D721Med (cell line): ENCODE data around the gene AP2A2.

Source experiments
- DNase-seq: peaks from one replicate; pipeline ENCODE4 v3.0.0; 2011; ENCODE audit warnings: low spot score; ENCODE audit not compliant: insufficient read length
- FAIRE-seq: peaks from 2 replicates; lab custom pipeline; 2011; peaks lifted over from hg19 to GRCh38; lab: Jason Lieb, UNC
- TF ChIP-seq, protein P1 (sequence below): IDR thresholded peaks from 2 replicates; pipeline ENCODE4 v1.5.1; 2012; ENCODE audit warnings: mild to moderate bottlenecking, control low read depth; ENCODE audit not compliant: insufficient read depth; ENCODE audit errors: missing control alignments

The AP2A2 gene

DNA sequence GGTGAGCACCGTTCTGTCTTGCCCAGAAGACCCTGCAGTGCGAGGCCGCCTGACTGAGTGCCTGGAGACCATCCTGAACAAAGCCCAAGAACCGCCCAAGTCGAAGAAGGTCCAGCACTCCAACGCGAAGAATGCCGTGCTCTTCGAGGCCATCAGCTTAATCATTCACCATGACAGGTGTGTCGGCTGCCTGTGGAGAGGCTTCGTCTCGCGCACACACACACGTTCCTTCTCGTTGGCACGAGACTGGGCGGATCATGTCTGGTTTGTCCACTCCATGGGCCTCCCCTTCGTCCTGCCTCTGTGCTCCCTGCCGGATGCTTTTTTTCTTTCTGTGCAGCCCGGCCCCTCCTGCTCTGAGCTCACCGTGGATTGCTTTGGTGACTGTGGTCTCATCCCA, 59.7 kb downstream of the AP2A2 start:
- DNase-seq, result no peak
- TF ChIP-seq, protein P1, sequence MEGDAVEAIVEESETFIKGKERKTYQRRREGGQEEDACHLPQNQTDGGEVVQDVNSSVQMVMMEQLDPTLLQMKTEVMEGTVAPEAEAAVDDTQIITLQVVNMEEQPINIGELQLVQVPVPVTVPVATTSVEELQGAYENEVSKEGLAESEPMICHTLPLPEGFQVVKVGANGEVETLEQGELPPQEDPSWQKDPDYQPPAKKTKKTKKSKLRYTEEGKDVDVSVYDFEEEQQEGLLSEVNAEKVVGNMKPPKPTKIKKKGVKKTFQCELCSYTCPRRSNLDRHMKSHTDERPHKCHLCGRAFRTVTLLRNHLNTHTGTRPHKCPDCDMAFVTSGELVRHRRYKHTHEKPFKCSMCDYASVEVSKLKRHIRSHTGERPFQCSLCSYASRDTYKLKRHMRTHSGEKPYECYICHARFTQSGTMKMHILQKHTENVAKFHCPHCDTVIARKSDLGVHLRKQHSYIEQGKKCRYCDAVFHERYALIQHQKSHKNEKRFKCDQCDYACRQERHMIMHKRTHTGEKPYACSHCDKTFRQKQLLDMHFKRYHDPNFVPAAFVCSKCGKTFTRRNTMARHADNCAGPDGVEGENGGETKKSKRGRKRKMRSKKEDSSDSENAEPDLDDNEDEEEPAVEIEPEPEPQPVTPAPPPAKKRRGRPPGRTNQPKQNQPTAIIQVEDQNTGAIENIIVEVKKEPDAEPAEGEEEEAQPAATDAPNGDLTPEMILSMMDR, result no peak
- no peak for FAIRE-seq

DNA sequence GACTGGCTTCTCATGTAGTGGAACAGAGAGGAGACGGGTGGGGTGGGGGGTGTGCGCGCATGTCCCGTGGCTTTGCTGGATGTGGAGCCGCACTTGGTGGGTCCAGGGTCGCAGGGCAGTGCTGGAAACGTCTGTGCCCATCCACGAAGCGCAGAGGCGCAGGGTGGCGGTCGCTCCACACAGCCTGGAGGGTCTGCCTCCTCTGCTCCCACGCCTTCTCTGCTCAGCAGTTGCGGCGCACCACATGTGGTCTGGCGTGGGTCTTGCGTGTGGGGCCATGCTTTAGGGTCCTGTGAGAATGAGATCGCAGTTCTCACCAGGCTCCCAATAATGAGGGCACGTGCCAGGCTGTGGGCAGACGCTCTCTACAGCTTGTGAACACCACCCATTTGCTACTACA, 60.2 kb downstream of the AP2A2 start:
- DNase-seq (no peak), FAIRE-seq (no peak)
- TF ChIP-seq, protein P1, result no peak

DNA sequence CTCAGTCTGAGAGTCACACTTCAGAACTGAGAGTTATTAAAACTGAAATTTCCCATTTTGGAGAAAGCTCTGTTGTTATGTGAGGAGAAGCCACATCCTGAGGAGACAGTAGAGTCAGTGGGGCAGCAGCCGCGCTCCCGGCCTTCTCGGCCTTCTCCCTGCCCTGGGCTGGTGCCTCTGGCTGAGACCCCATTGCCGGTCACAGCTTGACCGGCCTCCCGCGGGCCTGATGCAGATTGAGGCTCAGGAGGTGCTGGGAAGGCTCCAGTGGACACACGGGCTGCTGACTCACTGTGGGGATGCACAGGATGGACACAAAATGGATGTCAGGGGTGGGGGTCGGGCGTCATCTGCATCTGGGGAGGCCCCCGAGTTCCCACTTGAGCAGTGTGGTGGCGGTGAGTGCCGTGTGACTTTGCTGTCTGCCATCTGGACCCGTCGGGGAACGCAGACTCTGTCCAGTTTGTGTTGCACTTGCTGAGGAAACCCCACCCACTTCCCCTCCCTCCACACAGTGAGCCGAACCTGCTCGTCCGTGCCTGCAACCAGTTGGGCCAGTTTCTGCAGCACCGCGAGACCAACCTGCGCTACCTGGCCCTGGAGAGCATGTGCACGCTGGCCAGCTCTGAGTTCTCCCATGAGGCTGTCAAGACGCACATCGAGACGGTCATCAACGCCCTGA, 60.7 kb downstream of the AP2A2 start:
- no peak for DNase-seq
- FAIRE-seq, result no peak
- TF ChIP-seq, protein P1, result no peak

DNA sequence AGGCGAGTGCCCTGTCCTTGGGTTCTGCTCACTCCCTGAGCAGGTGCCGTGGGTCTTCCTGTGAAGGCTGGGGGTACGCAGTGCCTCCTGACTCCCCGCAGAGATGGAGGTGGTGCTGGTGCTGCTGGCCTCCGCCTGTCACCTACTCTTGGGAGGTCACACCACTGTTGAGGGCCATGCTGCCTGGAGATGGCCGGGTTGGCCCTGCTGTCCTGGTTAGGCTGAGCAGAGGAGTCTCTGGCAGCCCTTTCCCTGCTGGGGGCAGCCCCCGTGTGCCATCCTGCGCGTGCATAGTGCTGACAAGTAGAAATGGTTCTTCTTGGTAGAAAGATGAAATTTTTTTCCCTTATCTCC, 61.3 kb downstream of the AP2A2 start:
- TF ChIP-seq, protein P1, result no peak
- no peak for DNase-seq
- no peak for FAIRE-seq

DNA sequence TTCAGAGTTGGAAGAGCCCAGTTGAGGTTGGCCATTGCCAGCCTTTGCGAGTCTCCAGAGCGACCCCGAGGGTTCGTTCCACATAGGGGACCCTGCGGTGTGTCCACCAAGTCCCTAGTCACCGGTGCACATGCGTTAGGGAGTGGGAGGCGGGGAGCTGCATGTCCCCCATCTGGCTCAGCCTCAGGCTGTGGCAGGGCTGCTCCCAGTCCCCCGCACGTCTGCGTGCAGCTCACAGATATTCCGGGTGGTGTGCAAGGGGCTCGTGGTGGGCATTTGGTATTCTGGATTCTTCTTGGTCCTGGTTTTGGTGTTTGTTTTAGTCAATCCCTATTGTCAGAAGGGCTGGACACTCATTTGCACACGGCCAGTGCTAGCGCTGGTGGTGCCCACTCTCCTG, 62.0 kb downstream of the AP2A2 start:
- TF ChIP-seq, protein P1, result no peak
- DNase-seq (no peak), FAIRE-seq (no peak)

- FAIRE-seq, result no peak
- DNase-seq, result no peak
- TF ChIP-seq, protein P1, result no peak
Measured at GRCh38 chr11:990101-990500, 64.4 kb downstream of the AP2A2 start.

DNA sequence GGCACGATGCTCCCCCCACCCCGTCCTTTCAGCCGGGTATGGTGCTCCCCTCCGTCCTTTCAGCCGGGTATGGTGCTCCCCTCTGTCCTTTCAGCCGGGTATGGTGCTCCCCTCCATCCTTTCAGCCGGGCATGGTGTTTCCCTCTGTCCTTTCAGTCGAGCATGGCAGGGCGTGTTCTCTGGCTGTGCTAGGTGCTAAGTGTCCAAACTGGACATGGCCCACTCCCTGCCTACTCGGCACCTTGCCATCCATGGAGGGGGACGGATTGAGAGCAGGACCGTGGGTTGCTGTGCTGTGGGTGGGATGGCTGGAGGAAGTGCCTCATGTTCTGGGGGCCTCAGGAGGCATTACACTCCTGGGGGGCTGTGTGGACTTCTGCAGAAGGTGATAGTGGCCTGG, 65.4 kb downstream of the AP2A2 start:
- no peak for FAIRE-seq
- DNase-seq, result no peak
- TF ChIP-seq, protein P1, result no peak
